ENCODE data around the gene YY1.
A peak's percentile ranks its signal among the peaks of the same experiment; 100 is the strongest.

- TF ChIP-seq CTCF (IDR thresholded peaks at IDR 0.05) = peak in 2 of 5 experiments; percentile 30 to 32
- peak; percentile 83 for TF ChIP-seq POLR2A (IDR thresholded peaks at IDR 0.05)
These were observed 1.7 kb downstream of the YY1 start for GRCh38 chr14:100240668-100241032.
